ENCODE measurements around the gene OR1E2.

DNA sequence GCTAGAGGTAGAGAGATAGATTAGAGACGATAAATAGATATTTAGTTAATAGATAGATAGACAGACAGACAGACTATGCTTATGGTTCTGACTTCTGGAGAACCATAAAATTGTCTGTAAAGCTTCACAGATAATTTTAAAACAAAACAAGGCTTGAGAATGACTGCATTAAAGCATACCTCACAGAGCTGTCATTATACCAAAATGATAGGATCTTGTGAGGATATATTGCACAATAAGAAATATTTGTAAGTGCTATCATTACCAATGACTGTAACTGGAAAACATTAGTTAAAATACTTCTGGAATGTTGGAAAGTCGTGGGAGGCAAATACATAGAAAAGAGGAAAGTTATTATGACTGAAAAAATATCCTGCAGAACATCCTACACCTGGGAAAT, 31.9 kb downstream of the OR1E2 start:
- no peak for TF ChIP-seq EZH2 (IDR thresholded peaks at IDR 0.05)
- TF ChIP-seq POLR2AphosphoS5 (IDR thresholded peaks at IDR 0.05; ENCODE audit: borderline replicate concordance, low read depth, low read length), result no peak
